WTC11 (cell line): Measurements from ENCODE around the gene SLC1A6. TPM values are rescaled to one million over a fixed set of nuclear protein-coding genes. Genes with fewer than 3 reads are reported as not detected.

Experiments used
- ATAC-seq: fragments of 200-7000 bp; cut with Tn5 transposase; 2 replicates; pipeline ENCODE4 v1.10.0; 2021; ENCODE audit warnings: mild to moderate bottlenecking, moderate library complexity
- CTCF ChIA-PET: fragments of 300-600 bp; sonication (Branson Sonifier 250); formaldehyde crosslinking; loops from one replicate; lab custom pipeline; 2021; ENCODE audit warnings: antibody characterized with exemption; lab: Charles Lee
- POLR2A ChIA-PET: fragments of 350-600 bp; sonication (Branson Sonifier 250); formaldehyde crosslinking; loops from one replicate; lab custom pipeline; 2021; ENCODE audit warnings: antibody characterized with exemption; lab: Charles Lee
- DNase-seq: peaks from one replicate; pipeline ENCODE4 v3.0.0; 2021; ENCODE audit warnings: low spot score
- H3K27ac Mint-ChIP-seq: 2 replicates; pipeline ENCODE4 v1.8.0; 2021; ENCODE audit warnings: mixed read lengths
- H3K27me3 Mint-ChIP-seq: 2 replicates; pipeline ENCODE4 v1.8.0; 2021; ENCODE audit warnings: low read depth, mild to moderate bottlenecking, moderate library complexity, mixed read lengths
- H3K36me3 Mint-ChIP-seq: 2 replicates; pipeline ENCODE4 v1.8.0; 2021; ENCODE audit warnings: mixed read lengths
- H3K4me1 Mint-ChIP-seq: 2 replicates; pipeline ENCODE4 v1.8.0; 2022; ENCODE audit warnings: mixed read lengths
- H3K4me3 Mint-ChIP-seq: 2 replicates; pipeline ENCODE4 v1.8.0; 2021; ENCODE audit warnings: mild to moderate bottlenecking, moderate library complexity, mixed read lengths
- H3K9me3 Mint-ChIP-seq: 2 replicates; pipeline ENCODE4 v1.8.0; 2021; ENCODE audit warnings: mixed read lengths
- ATF1 ChIP-seq: sonication (generic); formaldehyde crosslinking; IDR thresholded peaks from 2 replicates; pipeline ENCODE4 v1.8.1; 2023; ENCODE audit warnings: mild to moderate bottlenecking, moderate library complexity, missing genetic modification reagents
- CBFB ChIP-seq: sonication (generic); formaldehyde crosslinking; IDR thresholded peaks from 2 replicates; pipeline ENCODE4 v1.8.1; 2022; ENCODE audit warnings: mild to moderate bottlenecking, low read depth, missing genetic modification reagents
- CREB1 ChIP-seq: sonication (generic); formaldehyde crosslinking; IDR thresholded peaks from 2 replicates; pipeline ENCODE4 v1.8.0; 2023; ENCODE audit warnings: mild to moderate bottlenecking, missing genetic modification reagents
- EMX1 ChIP-seq: fragments of 250-450 bp; sonication (Bioruptor Pico); IDR thresholded peaks from 2 replicates; pipeline ENCODE4 v1.8.0; 2021; ENCODE audit warnings: mild to moderate bottlenecking
- FOXK1 ChIP-seq: sonication (generic); formaldehyde crosslinking; IDR thresholded peaks from 2 replicates; pipeline ENCODE4 v1.8.0; 2022; ENCODE audit warnings: mild to moderate bottlenecking, moderate library complexity, missing genetic modification reagents
- MXD4 ChIP-seq: fragments of 250-450 bp; sonication (Bioruptor Pico); IDR thresholded peaks from 2 replicates; pipeline ENCODE4 v1.8.0; 2021; ENCODE audit warnings: mild to moderate bottlenecking, moderate library complexity, borderline replicate concordance
- OVOL2 ChIP-seq: fragments of 250-450 bp; sonication (Bioruptor Pico); IDR thresholded peaks from 2 replicates; pipeline ENCODE4 v1.9.0; 2021; ENCODE audit warnings: mild to moderate bottlenecking, borderline replicate concordance
- SMAD3 ChIP-seq: sonication (generic); formaldehyde crosslinking; IDR thresholded peaks from 2 replicates; pipeline ENCODE4 v1.8.0; 2022; ENCODE audit warnings: missing genetic modification reagents, mild to moderate bottlenecking, borderline replicate concordance
- SOX15 ChIP-seq: fragments of 250-450 bp; sonication (Bioruptor Pico); IDR thresholded peaks from 2 replicates; pipeline ENCODE4 v1.9.0; 2021; ENCODE audit warnings: mild to moderate bottlenecking
- SP1 ChIP-seq: sonication (generic); formaldehyde crosslinking; conservative IDR thresholded peaks from 2 replicates; pipeline ENCODE4 v1.8.1; 2022; ENCODE audit warnings: missing genetic modification reagents
- TEAD4 ChIP-seq: sonication (generic); formaldehyde crosslinking; IDR thresholded peaks from 2 replicates; pipeline ENCODE4 v1.8.0; 2022; ENCODE audit warnings: mild to moderate bottlenecking, missing genetic modification reagents
- ZNF671 ChIP-seq: fragments of 250-450 bp; sonication (Bioruptor Pico); IDR thresholded peaks from 2 replicates; pipeline ENCODE4 v1.8.0; 2021; ENCODE audit warnings: mild to moderate bottlenecking
- total RNA-seq: library from RNA; stranded (reverse); gene quantifications from 3 replicates; pipeline ENCODE4 v1.2.3, GENCODE V29; 2021
- TF ChIP-seq, protein P1 (sequence below): fragments of 200-600 bp; IDR thresholded peaks from 2 replicates; pipeline ENCODE4 v1.8.0; 2022; ENCODE audit warnings: antibody characterized with exemption
- TF ChIP-seq, protein P2 (sequence below): sonication (generic); formaldehyde crosslinking; IDR thresholded peaks from 2 replicates; pipeline ENCODE4 v1.8.1; 2023; ENCODE audit warnings: mild to moderate bottlenecking, missing genetic modification reagents, borderline replicate concordance
- TF ChIP-seq, protein P3 (sequence below): sonication (generic); formaldehyde crosslinking; IDR thresholded peaks from 2 replicates; pipeline ENCODE4 v1.8.1; 2023; ENCODE audit warnings: mild to moderate bottlenecking, missing genetic modification reagents, moderate library complexity
- TF ChIP-seq, protein P4 (sequence below): fragments of 250-450 bp; sonication (Bioruptor Pico); IDR thresholded peaks from 2 replicates; pipeline ENCODE4 v1.9.0; 2021; ENCODE audit warnings: mild to moderate bottlenecking, borderline replicate concordance

The SLC1A6 gene
- total RNA-seq, 1 experiment from 2014 or later, result 12.0 TPM

DNA sequence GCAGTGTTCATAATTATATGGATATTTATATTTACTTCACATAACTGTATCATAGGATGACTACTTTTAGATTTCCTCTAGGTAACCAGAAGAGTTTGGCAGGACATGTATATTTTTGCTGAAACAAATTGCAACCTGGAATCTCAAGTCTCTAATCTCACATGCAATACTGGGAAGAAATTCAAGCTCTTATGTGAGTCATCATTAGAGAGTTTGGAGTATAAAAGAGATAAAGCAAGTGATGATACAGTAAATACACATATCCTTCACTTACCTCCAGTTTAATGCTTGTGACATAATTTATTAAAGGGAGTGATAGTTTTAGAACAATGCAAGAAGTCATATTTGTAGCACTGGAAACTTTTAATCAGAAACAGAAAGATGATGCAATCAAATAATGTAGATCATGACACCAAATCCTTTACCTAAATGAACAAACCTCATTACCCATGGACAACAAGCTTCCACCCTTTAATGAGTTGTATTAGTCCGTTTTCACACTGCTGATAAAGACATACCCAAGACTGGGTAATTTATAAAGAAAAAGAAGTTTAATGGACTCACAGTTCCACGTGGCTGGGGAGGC lies 77.9 kb downstream of the SLC1A6 start:
- CTCF ChIA-PET, result no interaction called here
- peaks cover 17% of the 10 kb centered on the region for H3K27me3 Mint-ChIP-seq

More for the DNA sequence above, 77.9 kb downstream of the SLC1A6 start:
- Mint-ChIP-seq H3K36me3 (no peaks in the 10 kb centered on the region), H3K27ac (no peak overlapping the region), H3K4me1 (peaks cover 3% of the 10 kb centered on the region; the same call in 1 of the 2 replicates), H3K9me3 (no peaks in the 10 kb centered on the region), H3K4me3 (no peak overlapping the region)
- DNase-seq, result no peak
- TF ChIP-seq SOX15 (CRISPR knock-in tag) (no peak), MXD4 (no peak), SMAD3 (CRISPR knock-in tag) (no peak), ATF1 (CRISPR knock-in tag) (no peak), FOXK1 (CRISPR knock-in tag) (no peak), CREB1 (no peak), OVOL2 (CRISPR knock-in tag) (no peak), ZNF671 (CRISPR knock-in tag) (no peak), SP1 (CRISPR knock-in tag) (no peak), CBFB (CRISPR knock-in tag) (no peak), TEAD4 (CRISPR knock-in tag) (no peak), EMX1 (CRISPR knock-in tag) (no peak)
- TF ChIP-seq, protein P1, sequence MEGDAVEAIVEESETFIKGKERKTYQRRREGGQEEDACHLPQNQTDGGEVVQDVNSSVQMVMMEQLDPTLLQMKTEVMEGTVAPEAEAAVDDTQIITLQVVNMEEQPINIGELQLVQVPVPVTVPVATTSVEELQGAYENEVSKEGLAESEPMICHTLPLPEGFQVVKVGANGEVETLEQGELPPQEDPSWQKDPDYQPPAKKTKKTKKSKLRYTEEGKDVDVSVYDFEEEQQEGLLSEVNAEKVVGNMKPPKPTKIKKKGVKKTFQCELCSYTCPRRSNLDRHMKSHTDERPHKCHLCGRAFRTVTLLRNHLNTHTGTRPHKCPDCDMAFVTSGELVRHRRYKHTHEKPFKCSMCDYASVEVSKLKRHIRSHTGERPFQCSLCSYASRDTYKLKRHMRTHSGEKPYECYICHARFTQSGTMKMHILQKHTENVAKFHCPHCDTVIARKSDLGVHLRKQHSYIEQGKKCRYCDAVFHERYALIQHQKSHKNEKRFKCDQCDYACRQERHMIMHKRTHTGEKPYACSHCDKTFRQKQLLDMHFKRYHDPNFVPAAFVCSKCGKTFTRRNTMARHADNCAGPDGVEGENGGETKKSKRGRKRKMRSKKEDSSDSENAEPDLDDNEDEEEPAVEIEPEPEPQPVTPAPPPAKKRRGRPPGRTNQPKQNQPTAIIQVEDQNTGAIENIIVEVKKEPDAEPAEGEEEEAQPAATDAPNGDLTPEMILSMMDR, result no peak
- TF ChIP-seq, protein P2, sequence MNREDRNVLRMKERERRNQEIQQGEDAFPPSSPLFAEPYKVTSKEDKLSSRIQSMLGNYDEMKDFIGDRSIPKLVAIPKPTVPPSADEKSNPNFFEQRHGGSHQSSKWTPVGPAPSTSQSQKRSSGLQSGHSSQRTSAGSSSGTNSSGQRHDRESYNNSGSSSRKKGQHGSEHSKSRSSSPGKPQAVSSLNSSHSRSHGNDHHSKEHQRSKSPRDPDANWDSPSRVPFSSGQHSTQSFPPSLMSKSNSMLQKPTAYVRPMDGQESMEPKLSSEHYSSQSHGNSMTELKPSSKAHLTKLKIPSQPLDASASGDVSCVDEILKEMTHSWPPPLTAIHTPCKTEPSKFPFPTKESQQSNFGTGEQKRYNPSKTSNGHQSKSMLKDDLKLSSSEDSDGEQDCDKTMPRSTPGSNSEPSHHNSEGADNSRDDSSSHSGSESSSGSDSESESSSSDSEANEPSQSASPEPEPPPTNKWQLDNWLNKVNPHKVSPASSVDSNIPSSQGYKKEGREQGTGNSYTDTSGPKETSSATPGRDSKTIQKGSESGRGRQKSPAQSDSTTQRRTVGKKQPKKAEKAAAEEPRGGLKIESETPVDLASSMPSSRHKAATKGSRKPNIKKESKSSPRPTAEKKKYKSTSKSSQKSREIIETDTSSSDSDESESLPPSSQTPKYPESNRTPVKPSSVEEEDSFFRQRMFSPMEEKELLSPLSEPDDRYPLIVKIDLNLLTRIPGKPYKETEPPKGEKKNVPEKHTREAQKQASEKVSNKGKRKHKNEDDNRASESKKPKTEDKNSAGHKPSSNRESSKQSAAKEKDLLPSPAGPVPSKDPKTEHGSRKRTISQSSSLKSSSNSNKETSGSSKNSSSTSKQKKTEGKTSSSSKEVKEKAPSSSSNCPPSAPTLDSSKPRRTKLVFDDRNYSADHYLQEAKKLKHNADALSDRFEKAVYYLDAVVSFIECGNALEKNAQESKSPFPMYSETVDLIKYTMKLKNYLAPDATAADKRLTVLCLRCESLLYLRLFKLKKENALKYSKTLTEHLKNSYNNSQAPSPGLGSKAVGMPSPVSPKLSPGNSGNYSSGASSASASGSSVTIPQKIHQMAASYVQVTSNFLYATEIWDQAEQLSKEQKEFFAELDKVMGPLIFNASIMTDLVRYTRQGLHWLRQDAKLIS (CRISPR knock-in tag), result no peak
- TF ChIP-seq, protein P3, sequence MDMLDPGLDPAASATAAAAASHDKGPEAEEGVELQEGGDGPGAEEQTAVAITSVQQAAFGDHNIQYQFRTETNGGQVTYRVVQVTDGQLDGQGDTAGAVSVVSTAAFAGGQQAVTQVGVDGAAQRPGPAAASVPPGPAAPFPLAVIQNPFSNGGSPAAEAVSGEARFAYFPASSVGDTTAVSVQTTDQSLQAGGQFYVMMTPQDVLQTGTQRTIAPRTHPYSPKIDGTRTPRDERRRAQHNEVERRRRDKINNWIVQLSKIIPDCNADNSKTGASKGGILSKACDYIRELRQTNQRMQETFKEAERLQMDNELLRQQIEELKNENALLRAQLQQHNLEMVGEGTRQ, result no peak
- TF ChIP-seq, protein P4, sequence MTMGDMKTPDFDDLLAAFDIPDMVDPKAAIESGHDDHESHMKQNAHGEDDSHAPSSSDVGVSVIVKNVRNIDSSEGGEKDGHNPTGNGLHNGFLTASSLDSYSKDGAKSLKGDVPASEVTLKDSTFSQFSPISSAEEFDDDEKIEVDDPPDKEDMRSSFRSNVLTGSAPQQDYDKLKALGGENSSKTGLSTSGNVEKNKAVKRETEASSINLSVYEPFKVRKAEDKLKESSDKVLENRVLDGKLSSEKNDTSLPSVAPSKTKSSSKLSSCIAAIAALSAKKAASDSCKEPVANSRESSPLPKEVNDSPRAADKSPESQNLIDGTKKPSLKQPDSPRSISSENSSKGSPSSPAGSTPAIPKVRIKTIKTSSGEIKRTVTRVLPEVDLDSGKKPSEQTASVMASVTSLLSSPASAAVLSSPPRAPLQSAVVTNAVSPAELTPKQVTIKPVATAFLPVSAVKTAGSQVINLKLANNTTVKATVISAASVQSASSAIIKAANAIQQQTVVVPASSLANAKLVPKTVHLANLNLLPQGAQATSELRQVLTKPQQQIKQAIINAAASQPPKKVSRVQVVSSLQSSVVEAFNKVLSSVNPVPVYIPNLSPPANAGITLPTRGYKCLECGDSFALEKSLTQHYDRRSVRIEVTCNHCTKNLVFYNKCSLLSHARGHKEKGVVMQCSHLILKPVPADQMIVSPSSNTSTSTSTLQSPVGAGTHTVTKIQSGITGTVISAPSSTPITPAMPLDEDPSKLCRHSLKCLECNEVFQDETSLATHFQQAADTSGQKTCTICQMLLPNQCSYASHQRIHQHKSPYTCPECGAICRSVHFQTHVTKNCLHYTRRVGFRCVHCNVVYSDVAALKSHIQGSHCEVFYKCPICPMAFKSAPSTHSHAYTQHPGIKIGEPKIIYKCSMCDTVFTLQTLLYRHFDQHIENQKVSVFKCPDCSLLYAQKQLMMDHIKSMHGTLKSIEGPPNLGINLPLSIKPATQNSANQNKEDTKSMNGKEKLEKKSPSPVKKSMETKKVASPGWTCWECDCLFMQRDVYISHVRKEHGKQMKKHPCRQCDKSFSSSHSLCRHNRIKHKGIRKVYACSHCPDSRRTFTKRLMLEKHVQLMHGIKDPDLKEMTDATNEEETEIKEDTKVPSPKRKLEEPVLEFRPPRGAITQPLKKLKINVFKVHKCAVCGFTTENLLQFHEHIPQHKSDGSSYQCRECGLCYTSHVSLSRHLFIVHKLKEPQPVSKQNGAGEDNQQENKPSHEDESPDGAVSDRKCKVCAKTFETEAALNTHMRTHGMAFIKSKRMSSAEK (CRISPR knock-in tag), result no peak
- no peak for ATAC-seq
- POLR2A ChIA-PET, result no interaction called here

Other genes starting within 250 kb of the SLC1A6 start
- 3.0 to 4.0 TPM (median 3.2 TPM) in 3 replicates for gene ADGRE2, start 201.3 kb downstream of the SLC1A6 start, total RNA-seq
- not detected in 3 replicates for gene OR7A5, start 144.7 kb downstream of the SLC1A6 start, total RNA-seq
- gene OR7C1, start 144.7 kb downstream of the SLC1A6 start, total RNA-seq, result not detected in 3 replicates
- not detected in 3 replicates for gene OR7A10, start 130.9 kb downstream of the SLC1A6 start, total RNA-seq
- not detected in 3 replicates for gene OR7A17, start 93.7 kb downstream of the SLC1A6 start, total RNA-seq
- gene OR7C2, start 38.4 kb downstream of the SLC1A6 start, total RNA-seq, result not detected in 3 replicates
- not detected in 3 replicates for gene CASP14, start 69.6 kb upstream of the SLC1A6 start, total RNA-seq
- gene OR1I1, start 102.3 kb upstream of the SLC1A6 start, total RNA-seq, result not detected in 3 replicates
- 15.0 to 21.9 TPM (median 19.6 TPM) in 3 replicates for gene SYDE1, start 127.5 kb upstream of the SLC1A6 start, total RNA-seq
- gene NOTCH3, start 221.1 kb upstream of the SLC1A6 start, total RNA-seq, result 133 to 153 TPM (median 144 TPM) in 3 replicates